LNCaP clone FGC (cell line): ENCODE results near the gene HLA-DOB.

ENCODE experiments used
- DNase-seq: peaks from one replicate; pipeline ENCODE4 v3.0.0-alpha.2; 2011; ENCODE audit warnings: low read depth
- H3K4me3 ChIP-seq: 2 replicates; pipeline ENCODE4 v1.5.1; 2011; ENCODE audit warnings: mild to moderate bottlenecking, low read depth, low read length, control low read depth
- CTCF ChIP-seq: IDR thresholded peaks from 2 replicates; pipeline ENCODE4 v1.5.1; 2012; ENCODE audit warnings: mild to moderate bottlenecking; ENCODE audit not compliant: control insufficient read depth, insufficient read depth; ENCODE audit errors: extremely low read depth

HLA-DOB gene

GRCh38 chr6:32843331-32843978 is 26.7 kb upstream of the HLA-DOB start:
- TF ChIP-seq CTCF: no peak
- no peak for DNase-seq
- H3K4me3 ChIP-seq: peak overlapping the region; percentile 44

GRCh38 chr6:32842690-32843089 is 25.9 kb upstream of the HLA-DOB start:
- H3K4me3 ChIP-seq: no peak overlapping the region
- TF ChIP-seq CTCF: no peak
- DNase-seq: no peak

GRCh38 chr6:32842021-32842650 is 25.3 kb upstream of the HLA-DOB start:
- no peak overlapping the region for H3K4me3 ChIP-seq
- no peak for TF ChIP-seq CTCF
- DNase-seq: no peak

GRCh38 chr6:32840604-32841246 is 23.9 kb upstream of the HLA-DOB start:
- no peak overlapping the region for H3K4me3 ChIP-seq
- no peak for TF ChIP-seq CTCF
- no peak for DNase-seq

GRCh38 chr6:32839356-32839755 is 22.6 kb upstream of the HLA-DOB start:
- H3K4me3 ChIP-seq: no peak overlapping the region
- DNase-seq: no peak
- TF ChIP-seq CTCF: no peak

GRCh38 chr6:32838114-32838958 is 21.5 kb upstream of the HLA-DOB start, which contains the start of gene TAP2:
TSS of gene TAP2 (minus strand) at chr6:32838739. CDS start at chr6:32838233, 506 bp downstream.
- peak; percentile 92 for TF ChIP-seq CTCF
- peak; percentile 61 for DNase-seq

More at GRCh38 chr6:32838114-32838958, 21.5 kb upstream of the HLA-DOB start, which contains the start of gene TAP2:
- H3K4me3 ChIP-seq: peak within 1 kb of the TSS; percentile 72
